HG02840 (cell line): ENCODE measurements around the gene CEL.
"Not testable (repeated sequence)": the region's sequence is repeated elsewhere in the genome, so short reads cannot be mapped to it uniquely, and the experiment has no call there.

ENCODE experiments used
- ATAC-seq: cut with Tn5 transposase; IDR thresholded peaks from one replicate; pipeline ENCODE4 v1.9.1; 2021; ENCODE audit warnings: mild to moderate bottlenecking, moderate library complexity, moderate number of reproducible peaks; ENCODE audit not compliant: unreplicated experiment, low FRiP score

The CEL gene

DNA sequence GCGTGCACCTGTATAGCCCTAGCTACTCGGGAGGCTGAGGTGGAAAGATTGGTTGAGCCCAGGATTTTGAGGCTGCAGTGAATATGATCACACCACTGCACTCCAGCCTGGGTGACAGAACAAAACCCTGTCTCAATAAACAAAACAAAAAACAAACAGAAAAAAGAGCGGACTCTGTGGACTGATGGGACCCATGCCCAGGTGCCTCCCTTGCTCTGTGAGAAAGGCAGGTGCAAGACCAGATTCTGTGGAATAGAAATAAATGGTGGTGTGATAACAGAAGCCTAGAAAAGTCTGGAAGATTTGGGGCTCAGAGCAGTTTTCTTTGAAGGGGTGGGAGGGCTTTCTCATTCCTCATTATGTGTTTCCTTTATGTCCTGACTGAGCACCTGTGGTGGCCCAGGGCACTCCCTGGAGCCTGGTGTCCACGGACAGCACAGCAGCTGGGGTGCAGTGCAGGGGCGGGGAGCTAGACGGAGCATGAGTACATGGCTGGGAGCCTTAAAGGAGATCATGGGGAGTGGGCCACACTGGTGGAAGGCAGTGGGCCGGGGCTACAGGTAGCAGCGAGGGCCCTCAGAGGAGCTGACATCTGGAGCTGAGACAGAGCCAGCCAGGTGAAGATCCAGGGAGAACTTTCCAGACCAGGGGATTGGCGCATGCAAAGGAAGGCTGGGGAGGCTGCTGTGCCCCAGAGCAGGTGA, 15.4 kb upstream of the CEL start:
- ATAC-seq: no peak

DNA sequence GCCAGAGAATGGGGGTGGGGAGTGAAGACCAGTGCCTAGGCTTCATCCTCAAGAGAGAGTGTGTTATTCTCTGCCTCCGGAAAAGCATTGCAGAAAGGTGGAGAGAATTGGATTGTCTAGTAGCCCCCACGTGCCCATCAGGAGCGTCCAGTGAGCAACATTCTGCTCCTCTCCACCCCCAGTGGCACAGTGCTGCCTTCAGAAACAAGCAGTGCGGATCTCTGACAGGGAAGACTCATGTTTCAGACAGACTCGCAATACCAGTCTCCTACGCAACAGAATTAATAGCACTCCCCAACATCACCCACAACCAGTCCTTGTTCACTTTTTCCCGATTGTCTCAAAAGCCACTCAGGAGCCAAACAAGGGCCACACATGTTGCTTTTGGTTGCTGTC, 14.9 kb upstream of the CEL start:
- ATAC-seq: no peak

DNA sequence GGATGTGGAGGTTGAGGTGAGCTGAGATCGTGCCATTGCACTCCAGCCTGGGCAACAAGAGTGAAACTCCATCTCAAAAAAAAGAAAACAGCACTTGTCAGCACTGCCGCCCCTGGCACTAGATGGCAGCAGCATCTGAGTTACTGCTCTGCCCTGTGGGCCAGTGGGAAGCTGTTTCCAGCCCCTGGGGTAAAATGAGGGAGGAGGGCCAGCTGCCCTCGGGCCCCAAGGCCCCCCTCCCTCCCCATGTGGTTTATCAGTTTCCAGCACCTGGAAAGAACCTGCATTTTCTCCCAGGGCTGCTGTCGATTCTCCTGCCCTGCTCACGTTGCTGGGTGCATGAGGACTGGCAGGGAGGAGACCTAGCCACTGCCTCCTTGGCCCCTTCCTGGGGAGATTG, 13.2 kb upstream of the CEL start:
- ATAC-seq: no peak

DNA sequence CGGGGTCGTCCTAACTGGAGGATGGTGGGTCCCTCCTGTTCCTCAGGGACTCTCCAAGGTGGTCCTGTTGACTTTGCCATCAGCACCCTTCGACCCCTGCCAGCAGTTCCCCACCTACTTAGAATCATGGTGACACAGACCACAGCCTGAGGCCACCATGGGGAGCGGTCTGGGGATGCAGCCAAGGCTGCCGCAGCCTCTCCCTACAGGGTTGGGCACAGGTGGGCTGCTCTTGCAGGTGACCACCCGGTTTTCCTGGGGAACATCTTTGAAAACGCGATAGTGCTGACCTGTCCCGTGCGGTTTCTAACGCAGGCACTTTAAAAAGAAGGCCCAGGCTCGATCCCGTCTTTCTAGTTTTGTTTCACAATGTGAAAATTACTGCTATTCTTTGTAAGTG, 12.7 kb upstream of the CEL start:
- no peak for ATAC-seq

DNA sequence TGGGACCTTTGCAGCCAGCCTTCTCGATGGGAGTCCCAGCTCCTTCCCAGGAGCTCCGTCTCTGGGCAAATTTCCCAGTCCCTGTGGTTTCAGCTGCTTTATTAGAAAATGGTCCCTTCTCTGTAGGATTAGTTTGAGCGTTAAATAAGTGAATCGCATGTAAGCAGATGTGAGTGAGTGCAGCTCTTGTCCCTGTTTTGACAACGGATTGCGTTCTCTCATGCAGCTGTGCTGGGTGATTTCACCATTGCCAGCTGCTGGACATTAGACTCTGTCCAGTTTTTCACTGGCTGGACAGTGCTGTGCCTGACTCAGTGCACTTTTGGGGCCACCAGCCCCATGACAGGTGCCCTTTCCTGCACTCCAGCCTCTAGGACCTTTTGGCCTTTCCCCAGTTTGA, 11.6 kb upstream of the CEL start:
- ATAC-seq: no peak

DNA sequence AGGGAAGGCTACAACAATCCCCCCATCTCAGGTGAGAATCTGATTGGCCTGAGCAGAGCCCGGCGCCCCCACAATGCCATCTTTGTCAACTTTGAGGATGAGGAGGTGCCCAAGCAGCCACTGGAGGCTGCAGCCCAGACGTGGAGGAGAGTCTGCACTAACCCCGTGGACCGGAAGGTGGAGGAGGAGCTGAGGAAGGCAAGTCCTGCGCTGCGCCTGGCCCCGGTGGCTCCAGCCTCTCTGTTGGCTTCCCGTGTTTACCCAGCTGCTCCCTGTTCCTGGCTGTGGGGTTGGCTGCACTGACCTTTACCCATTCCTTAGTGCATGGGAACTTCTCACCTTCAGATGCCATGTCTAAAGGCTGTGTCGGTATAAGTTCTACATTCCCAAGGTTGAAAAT, 11.0 kb upstream of the CEL start:
- no peak for ATAC-seq

DNA sequence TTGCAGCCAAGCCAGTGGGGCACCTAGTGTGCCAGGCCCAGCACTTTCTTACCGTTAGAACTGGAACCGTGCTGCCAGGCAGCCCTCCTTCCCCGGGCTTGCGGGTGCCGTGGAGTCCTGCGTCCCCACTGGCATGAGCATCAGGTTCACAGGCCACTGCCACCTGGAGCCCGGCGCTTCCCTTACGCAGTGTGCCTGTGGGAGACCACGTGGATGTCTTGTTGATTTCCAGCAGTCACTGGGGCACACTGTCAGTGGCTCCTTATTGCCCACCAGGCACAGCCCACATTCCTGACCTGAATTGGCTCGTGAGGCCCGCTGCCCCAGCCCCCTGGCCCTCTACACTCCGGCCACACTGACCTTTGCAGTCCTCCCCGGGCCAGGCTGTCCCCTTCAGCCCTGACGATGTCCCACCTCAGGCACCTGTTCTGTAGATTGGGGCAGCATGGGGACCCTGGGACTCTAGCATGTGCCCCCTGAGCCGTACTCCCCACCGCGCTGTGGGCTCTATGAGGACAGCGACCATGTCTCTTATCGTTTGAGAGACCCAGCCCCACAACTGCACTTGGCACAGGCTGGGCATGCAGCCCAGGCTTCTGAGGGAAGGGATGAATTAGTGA, 10.4 kb upstream of the CEL start:
- ATAC-seq: no peak

DNA sequence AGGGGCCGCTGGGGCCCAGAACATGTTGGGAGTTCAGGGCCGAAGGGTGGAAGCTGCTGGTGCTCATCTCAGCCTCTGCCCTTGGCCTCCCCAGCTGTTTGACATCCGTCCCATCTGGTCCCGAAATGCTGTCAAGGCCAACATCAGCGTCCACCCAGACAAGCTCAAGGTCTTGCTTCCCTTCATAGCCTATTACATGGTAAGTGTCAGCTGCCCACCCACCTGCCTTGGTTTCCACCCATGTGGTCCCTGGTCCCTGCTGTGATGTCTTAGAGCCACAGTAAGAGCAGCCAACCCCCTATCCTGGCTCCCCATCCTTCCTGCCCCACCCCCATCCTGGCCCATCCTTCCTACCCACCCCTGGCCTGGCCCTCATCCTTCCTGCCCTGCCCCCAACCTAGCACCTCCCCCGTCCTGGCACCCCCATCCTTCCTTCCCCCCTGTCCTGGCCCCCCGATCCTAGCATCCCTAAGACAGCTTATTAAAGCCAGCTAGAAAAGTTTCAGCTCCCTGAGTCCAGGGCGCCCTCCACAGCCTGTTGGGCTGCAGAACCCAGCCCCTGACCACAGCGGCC, 9.7 kb upstream of the CEL start:
- no peak for ATAC-seq

DNA sequence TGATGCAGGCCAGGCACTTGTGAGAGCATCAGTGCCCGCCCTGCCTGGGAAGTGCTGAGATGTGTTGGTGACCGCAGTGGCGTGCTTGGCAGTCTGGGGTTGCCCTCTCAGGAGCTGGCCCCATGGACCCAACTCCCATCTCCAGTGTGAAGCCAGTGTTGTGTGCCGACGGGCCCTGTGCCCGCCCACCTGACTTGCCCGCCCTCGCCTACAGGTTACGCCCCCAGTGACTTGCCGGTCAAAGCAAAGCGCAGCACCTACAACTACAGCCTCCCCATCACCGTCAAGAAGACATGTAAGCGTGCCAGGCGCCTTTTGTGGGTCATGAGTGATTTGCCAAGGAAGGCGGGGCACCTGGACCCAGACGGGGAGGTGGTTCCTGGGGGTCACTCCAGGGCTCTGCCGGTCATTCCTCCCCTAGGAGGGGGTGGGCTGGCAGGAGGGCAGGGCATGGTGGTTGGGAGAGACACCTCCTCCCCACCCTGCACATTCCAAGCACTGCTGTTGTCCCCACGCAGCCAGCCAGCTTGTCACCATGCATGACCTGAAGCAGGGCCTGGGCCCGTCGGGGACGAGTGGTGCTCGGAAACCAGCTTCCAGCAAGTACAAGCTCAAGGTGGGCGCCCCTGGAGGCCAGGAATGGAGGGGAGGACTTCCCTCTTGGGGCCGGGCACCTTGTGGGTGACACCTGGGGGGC, 7.4 kb upstream of the CEL start:
- no peak for ATAC-seq

DNA sequence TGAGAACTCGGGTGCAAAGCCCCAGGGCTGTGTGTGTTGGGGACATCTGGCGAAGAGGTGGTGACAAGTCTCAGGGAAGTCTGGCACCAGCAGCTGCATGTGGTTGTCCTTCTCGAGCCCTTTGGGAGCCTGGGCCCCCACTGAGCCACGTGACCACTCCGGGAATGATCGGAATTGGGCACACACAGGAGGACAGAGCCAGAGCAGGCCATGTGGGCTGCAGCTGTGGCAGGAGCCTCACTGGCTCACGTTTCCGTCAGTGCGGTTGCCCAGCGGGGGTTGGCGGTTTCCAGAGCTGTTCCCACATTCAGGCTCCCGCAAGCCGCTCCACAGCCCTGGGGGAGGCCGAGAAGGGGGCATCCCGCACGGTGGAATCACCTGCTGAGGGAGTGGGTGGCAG, 6.8 kb upstream of the CEL start:
- no peak for ATAC-seq

DNA sequence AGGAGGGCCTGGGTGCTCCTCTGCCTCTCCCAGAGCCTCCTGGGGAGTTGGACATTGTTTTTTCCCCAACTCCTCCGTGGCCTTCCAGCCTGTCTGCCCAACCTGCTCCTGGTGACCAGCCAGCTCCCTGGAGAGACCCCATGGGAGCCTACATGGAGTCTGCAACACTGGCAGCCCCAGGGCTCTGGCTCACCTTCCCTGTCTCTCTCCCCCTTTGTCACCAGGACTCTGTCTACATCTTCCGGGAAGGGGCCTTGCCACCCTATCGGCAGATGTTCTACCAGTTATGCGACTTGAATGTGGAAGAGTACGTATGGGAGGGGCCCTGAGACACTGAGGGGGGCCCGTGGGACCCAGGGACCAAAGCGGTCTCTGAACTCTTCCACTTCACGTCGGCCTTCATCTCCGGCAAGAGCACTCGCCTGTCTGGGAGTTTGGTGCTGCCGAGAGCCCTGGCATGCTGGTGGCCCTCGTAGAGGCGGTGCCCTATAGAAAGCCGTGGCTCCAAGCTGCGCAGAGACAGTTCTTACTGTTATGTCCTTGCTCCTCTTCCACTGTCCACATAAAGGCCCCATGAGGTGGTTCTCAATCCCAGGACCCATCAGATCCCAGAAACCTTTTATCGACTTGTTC, 5.9 kb upstream of the CEL start:
- no peak for ATAC-seq

DNA sequence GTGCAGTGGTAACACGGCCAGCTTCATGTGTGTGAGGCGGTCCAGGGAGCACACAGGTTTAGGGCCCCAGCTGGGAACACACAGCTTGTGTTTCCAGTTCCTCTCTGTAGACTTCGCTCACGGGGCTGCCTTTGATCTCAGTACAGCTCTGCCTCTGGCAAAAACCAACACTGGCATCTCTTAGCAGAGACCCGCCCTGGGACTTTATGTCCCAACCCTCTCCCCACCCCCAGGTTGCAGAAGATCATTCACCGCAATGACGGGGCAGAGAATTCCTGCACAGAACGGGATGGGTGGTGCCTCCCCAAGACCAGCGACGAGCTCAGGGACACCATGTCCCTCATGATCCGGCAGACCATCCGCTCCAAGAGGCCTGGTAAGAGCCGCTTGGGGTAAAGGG, 5.2 kb upstream of the CEL start:
- no peak for ATAC-seq

DNA sequence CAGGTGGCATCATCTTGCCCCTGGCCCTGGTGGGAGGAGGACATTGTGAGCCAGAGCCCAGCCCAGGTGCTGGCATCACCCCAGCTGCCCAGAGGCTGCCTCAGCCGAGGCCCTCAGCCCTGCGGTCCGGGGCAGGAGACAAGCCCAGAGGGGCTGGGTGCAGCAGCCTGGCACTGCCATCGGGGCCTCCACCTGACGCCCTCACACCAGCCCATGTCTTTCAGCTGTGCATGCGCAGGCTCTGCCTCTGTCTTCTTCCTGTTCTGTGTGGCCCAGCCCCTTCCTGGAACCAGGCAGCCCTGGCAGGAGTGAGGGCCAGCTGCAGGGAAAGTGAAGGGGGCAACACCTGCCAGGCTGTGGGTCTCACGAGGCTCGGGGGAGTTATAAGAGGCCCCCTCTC, 4.8 kb upstream of the CEL start:
- ATAC-seq: no peak

DNA sequence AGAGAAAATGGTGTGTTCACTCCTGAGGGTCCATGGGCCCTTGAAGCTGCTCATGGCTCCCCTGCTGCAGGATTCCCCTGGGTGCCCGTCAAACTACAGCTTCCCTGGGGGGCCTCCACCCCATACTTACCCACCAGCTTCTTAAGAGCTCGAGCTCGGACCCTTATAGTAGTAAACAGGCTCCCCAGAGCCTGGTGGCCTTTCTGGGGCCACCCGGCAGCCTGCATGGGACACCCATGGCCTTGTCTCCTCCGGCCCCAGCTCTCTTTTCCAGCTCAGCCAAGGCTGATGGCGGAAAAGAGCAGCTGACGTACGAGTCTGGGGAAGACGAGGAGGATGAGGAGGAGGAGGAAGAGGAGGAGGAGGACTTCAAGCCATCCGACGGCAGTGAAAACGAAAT, 4.2 kb upstream of the CEL start:
- ATAC-seq: no peak

DNA sequence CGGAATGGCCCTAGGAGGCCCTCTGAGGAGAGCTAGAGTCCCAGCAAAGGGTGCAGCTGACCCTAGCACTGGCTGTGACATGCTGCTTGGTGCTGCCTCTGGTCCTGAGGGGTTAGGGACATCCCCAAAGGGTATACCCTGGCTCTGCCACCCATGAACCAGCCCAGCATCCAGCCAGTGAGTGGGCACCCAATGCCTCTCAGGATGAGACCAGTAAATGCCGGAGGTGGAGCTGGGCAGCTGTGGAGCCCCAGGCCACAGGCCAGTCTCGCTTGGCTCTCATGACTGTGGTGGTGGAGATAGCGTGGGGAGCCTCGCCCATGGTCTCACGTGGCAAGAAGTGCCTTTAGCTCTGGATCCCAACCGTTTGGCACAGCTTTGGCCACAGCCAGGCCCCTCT, 3.7 kb upstream of the CEL start:
- no peak for ATAC-seq

DNA sequence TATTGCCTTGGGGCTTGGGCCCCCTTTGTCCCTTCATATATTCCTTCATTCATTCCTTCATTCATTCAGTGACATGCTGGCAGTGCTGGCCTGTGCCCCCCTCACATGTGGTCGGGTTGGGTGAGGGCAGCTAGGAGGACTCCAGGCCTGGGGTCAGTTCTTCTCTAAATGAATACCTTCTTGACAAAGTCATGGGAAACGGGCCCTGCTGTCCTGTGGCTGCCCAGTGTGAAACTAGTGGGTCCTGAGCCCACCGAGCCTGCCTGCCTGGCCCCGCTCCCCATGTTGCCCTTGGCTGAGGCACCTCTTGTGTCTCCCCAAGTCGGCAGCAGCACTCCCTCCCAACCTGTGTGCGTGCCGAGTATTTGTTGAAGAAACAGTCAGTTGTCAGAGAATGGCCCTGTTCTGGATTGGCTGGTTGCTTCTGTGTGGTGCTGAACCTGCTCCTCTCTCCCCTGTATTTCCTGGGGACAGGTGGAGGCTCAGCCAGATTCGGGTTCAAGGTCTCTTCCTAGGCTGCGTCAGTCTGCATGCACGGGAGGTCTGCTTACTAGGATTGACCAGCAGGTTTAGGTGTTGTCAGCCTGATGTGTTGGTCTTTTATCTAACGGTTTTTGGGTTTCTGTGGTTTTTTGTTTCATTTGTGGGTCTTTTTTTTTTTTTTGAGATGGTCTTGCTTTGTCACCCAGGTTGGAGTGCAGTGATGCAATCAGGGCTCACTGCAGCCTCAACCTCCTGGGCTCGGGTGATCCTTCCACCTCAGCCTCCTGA, 3.0 kb upstream of the CEL start:
- ATAC-seq: no peak

DNA sequence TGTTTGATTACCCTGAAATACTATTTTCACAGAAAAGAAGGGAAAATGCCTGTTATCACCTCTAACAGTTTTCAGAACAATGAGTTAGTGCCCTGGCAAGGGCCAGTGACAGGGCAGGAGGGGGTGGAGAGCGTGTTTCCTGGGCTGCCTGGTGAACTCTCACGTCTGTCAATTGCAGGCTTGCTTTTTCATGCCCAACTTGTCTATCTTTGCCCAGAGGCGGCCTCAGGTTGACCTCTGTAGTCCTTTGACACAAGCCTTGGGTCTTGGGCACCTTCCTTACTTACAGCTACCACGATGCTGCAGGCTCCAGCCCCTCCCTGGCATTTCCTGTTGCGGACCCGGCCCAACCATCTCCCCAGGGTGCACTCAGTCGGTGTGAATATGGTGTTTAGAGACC, 2.2 kb upstream of the CEL start:
- ATAC-seq: no peak

DNA sequence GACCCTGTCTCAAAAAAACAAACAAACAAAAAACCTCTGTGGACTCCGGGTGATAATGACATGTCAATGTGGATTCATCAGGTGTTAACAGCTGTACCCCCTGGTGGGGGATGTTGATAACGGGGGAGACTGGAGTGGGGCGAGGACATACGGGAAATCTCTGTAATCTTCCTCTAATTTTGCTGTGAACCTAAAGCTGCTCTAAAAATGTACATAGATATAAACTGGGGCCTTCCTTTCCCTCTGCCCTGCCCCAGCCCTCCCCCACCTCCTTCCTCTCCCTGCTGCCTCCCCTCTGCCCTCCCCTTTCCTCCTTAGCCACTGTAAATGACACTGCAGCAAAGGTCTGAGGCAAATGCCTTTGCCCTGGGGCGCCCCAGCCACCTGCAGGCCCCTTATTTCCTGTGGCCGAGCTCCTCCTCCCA, 1.4 kb upstream of the CEL start:
- ATAC-seq: no peak

DNA sequence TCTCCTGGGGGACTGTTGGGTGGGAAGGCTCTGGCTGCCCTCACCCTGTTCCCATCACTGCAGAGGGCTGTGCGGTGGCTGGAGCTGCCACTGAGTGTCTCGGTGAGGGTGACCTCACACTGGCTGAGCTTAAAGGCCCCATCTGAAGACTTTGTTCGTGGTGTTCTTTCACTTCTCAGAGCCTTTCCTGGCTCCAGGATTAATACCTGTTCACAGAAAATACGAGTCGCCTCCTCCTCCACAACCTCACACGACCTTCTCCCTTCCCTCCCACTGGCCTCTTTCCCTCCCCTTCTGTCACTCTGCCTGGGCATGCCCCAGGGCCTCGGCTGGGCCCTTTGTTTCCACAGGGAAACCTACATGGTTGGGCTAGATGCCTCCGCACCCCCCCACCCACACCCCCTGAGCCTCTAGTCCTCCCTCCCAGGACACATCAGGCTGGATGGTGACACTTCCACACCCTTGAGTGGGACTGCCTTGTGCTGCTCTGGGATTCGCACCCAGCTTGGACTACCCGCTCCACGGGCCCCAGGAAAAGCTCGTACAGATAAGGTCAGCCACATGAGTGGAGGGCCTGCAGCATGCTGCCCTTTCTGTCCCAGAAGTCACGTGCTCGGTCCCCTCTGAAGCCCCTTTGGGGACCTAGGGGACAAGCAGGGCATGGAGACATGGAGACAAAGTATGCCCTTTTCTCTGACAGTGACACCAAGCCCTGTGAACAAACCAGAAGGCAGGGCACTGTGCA, 590 bp upstream of the CEL start:
- not testable (repeated sequence) for ATAC-seq

DNA sequence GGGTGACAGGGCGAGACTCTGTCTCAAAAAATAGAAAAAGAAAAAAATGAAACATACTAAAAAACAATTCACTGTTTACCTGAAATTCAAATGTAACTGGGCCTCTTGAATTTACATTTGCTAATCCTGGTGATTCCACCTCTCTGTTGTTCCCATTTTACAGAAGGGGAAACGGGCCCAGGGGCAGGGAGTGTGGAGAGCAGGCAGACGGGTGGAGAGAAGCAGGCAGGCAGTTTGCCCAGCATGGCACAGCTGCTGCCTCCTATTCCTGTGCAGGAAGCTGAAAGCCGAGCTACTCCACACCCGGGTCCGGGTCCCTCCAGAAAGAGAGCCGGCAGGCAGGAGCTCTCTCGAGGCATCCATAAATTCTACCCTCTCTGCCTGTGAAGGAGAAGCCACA, 788 bp downstream of the CEL start:
- ATAC-seq: not testable (repeated sequence)
